ENCODE data around the gene RNASE12. TPM values are rescaled to one million over a fixed set of nuclear protein-coding genes. Genes with fewer than 3 reads are reported as not detected.

RNASE12 gene
- total and polyA plus RNA-seq, 2 donors (not counting 3 experiments of a cell fraction or from before 2014, with no cell fraction given): not detected

DNA sequence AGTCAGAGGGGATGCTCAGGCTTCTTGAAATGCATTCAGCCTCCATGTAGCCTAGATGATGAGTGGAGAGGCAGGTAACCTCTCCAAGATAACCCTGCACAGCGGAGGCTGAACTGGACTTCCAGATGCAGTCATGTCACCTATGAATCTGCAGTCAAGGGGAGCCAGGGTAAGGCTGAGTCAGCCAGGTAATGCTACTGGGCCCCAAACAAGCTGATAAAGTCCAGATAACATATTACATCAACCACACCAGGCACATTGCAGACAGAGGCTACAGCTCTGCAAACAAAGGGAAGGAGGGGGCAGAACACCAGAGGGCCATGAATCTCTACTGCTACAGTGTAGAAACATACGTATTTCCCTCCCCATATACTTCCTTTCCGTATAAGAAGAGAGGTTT lies 44.3 kb downstream of the RNASE12 start:
- H3K9ac ChIP-seq (replicated peaks; ENCODE audit: extremely low read depth, insufficient read depth, low read length): no peak overlapping the region
- peaks cover 2 to 4% of the 10 kb centered on the region in 2 experiments for H3K27me3 ChIP-seq (ENCODE audit: control insufficient read depth in 2 of 2, insufficient read depth in 2 of 2, low read length in 2 of 2)
- H3K4me2 ChIP-seq (ENCODE audit: insufficient read depth, low read length): no peak overlapping the region
- CTCF ChIA-PET: no interaction called here
- no peak for DNase-seq (ENCODE audit: low read depth, low spot score)
- H3K79me2 ChIP-seq (ENCODE audit: control insufficient read depth, insufficient read depth, low read length): no peaks in the 10 kb centered on the region
- H3K27ac ChIP-seq (ENCODE audit: insufficient read depth, low read depth, low read length): no peak overlapping the region
- FAIRE-seq: no peak
- H3K4me3 ChIP-seq (replicated peaks in 1 of 3; ENCODE audit: insufficient read depth in 1 of 3, low read depth in 1 of 3, low read length in 3 of 3): no peak overlapping the region
- H4K20me1 ChIP-seq (replicated peaks; ENCODE audit: control insufficient read depth, extremely low read depth, insufficient read depth, low read length): no peaks in the 10 kb centered on the region
- intact Hi-C loops (cut with micrococcal nuclease) (no loop called here), dilution Hi-C loops (cut with MboI; ENCODE audit: extremely low pct_ligation_motif_present, low sequenced_read_pairs) (loop anchor here (10.0 kb wide), 1 partner anchor 192 kb away; no protein-coding TSS in a partner anchor)
- no TSS peak for BruUV-seq (replicated peaks)
- no peaks in the 10 kb centered on the region for H3K36me3 ChIP-seq (ENCODE audit: control insufficient read depth in 2 of 2, extremely low read depth in 1 of 2, insufficient read depth in 2 of 2, low read length in 2 of 2)
- H3K4me1 ChIP-seq (ENCODE audit: control insufficient read depth, extremely low read depth, insufficient read depth, low read length): no peaks in the 10 kb centered on the region
- H3K9me3 ChIP-seq (replicated peaks; ENCODE audit: control insufficient read depth, insufficient read depth, low read length): no peaks in the 10 kb centered on the region
- no peaks in the 10 kb centered on the region for H3K9me1 ChIP-seq (replicated peaks; ENCODE audit: control insufficient read depth, extremely low read depth, insufficient read depth, low read length)
- POLR2A ChIA-PET: no interaction called here
- TF ChIP-seq GATA2 (IDR thresholded peaks at IDR 0.05; ENCODE audit: insufficient read depth, insufficient read length, low read depth, low read length) (no peak), POLR2A (IDR thresholded peaks at IDR 0.05; ENCODE audit: low read depth, low read length) (no peak), MYC (IDR thresholded peaks at IDR 0.05; ENCODE audit: low read depth, low read length) (no peak), JUN (IDR thresholded peaks at IDR 0.05; ENCODE audit: borderline replicate concordance, insufficient read depth, insufficient read length, low read depth) (no peak), EZH2 (IDR thresholded peaks at IDR 0.05; ENCODE audit: borderline replicate concordance, low read depth, low read length, severe bottlenecking) (no peak)
- no peak overlapping the region for H2AFZ ChIP-seq (ENCODE audit: low read depth, low read length)

Other genes with a start within 250 kb of the RNASE12 start
- gene PARP2, start 247.7 kb downstream of the RNASE12 start, total RNA-seq: 30.6 and 30.8 TPM in 2 replicates
- gene PARP2, start 247.7 kb downstream of the RNASE12 start, polyA plus RNA-seq: 12.9 and 15.7 TPM in 2 replicates
- 40.3 and 44.6 TPM in 2 replicates for gene TEP1, start 177.9 kb downstream of the RNASE12 start, total RNA-seq
- gene TEP1, start 177.9 kb downstream of the RNASE12 start, polyA plus RNA-seq: 18.1 and 19.6 TPM in 2 replicates
- 0.07 TPM in 1 of 2 replicates, not detected in the other for gene KLHL33, start 155.2 kb downstream of the RNASE12 start, total RNA-seq
- not detected in 2 replicates for gene KLHL33, start 155.2 kb downstream of the RNASE12 start, polyA plus RNA-seq
- 39.1 and 41.8 TPM in 2 replicates for gene OSGEP, start 136.6 kb downstream of the RNASE12 start, total RNA-seq
- gene OSGEP, start 136.6 kb downstream of the RNASE12 start, polyA plus RNA-seq: 84.5 and 100 TPM in 2 replicates
- 227 and 231 TPM in 2 replicates for gene APEX1, start 136.2 kb downstream of the RNASE12 start, total RNA-seq
- gene APEX1, start 136.2 kb downstream of the RNASE12 start, polyA plus RNA-seq: 304 and 387 TPM in 2 replicates
- 28.6 and 33.6 TPM in 2 replicates for gene PIP4P1, start 129.9 kb downstream of the RNASE12 start, total RNA-seq
- gene PIP4P1, start 129.9 kb downstream of the RNASE12 start, polyA plus RNA-seq: 52.5 and 58.6 TPM in 2 replicates
- 189 and 271 TPM in 2 replicates for gene PNP, start 122.0 kb downstream of the RNASE12 start, total RNA-seq
- 232 and 245 TPM in 2 replicates for gene PNP, start 122.0 kb downstream of the RNASE12 start, polyA plus RNA-seq
- 1.2 and 1.8 TPM in 2 replicates for gene RNASE10, start 85.8 kb downstream of the RNASE12 start, total RNA-seq
- 0.12 TPM in 1 of 2 replicates, not detected in the other for gene RNASE10, start 85.8 kb downstream of the RNASE12 start, polyA plus RNA-seq
- not detected in 2 replicates for gene RNASE9, start 30.3 kb downstream of the RNASE12 start, total RNA-seq
- not detected in 2 replicates for gene RNASE9, start 30.3 kb downstream of the RNASE12 start, polyA plus RNA-seq
- gene RNASE11, start 3.4 kb downstream of the RNASE12 start, total RNA-seq: not detected in 2 replicates
- not detected in 2 replicates for gene RNASE11, start 3.4 kb downstream of the RNASE12 start, polyA plus RNA-seq
- gene OR6S1, start 50.3 kb upstream of the RNASE12 start, total RNA-seq: not detected in 2 replicates
- not detected in 2 replicates for gene OR6S1, start 50.3 kb upstream of the RNASE12 start, polyA plus RNA-seq
- gene RNASE4, start 93.2 kb upstream of the RNASE12 start, total RNA-seq: 6.9 and 8.7 TPM in 2 replicates
- 27.4 and 35.1 TPM in 2 replicates for gene RNASE4, start 93.2 kb upstream of the RNASE12 start, polyA plus RNA-seq
- 5.7 and 6.2 TPM in 2 replicates for gene ANG, start 97.4 kb upstream of the RNASE12 start, total RNA-seq
- 11.2 and 12.2 TPM in 2 replicates for gene ANG, start 97.4 kb upstream of the RNASE12 start, polyA plus RNA-seq
- gene EDDM3A, start 154.5 kb upstream of the RNASE12 start, total RNA-seq: not detected in 2 replicates
- not detected in 2 replicates for gene EDDM3A, start 154.5 kb upstream of the RNASE12 start, polyA plus RNA-seq
- gene EDDM3B, start 177.0 kb upstream of the RNASE12 start, total RNA-seq: not detected in 2 replicates
- gene EDDM3B, start 177.0 kb upstream of the RNASE12 start, polyA plus RNA-seq: not detected in 2 replicates
- gene RNASE6, start 189.9 kb upstream of the RNASE12 start, total RNA-seq: 0.33 TPM in 1 of 2 replicates, not detected in the other
- 0.70 and 0.79 TPM in 2 replicates for gene RNASE6, start 189.9 kb upstream of the RNASE12 start, polyA plus RNA-seq
- 182 and 216 TPM in 2 replicates for gene RNASE1, start 211.5 kb upstream of the RNASE12 start, total RNA-seq
- 909 and 1,090 TPM in 2 replicates for gene RNASE1, start 211.5 kb upstream of the RNASE12 start, polyA plus RNA-seq